ENCODE measurements around the gene PGBD1.

DNA sequence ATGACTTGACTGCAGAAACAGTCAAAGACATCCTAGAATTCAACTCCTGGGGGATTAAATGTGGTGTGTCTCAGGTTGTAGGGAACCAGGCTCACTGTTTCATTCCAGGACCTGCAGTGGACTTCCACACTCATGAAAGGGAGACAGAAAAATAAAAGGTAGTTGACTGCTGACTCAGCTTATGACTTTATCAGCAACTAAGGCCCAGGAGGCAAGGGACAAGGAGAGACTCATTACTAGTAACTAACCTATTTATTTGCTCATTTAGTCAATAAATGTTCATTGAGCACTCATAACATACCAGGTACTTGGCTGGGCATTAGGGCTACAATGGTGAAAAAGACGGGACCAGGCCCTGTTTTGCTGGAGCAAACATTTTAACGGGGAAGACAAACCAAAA, 51.7 kb downstream of the PGBD1 start:
- TF ChIP-seq, protein P1, sequence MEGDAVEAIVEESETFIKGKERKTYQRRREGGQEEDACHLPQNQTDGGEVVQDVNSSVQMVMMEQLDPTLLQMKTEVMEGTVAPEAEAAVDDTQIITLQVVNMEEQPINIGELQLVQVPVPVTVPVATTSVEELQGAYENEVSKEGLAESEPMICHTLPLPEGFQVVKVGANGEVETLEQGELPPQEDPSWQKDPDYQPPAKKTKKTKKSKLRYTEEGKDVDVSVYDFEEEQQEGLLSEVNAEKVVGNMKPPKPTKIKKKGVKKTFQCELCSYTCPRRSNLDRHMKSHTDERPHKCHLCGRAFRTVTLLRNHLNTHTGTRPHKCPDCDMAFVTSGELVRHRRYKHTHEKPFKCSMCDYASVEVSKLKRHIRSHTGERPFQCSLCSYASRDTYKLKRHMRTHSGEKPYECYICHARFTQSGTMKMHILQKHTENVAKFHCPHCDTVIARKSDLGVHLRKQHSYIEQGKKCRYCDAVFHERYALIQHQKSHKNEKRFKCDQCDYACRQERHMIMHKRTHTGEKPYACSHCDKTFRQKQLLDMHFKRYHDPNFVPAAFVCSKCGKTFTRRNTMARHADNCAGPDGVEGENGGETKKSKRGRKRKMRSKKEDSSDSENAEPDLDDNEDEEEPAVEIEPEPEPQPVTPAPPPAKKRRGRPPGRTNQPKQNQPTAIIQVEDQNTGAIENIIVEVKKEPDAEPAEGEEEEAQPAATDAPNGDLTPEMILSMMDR (IDR thresholded peaks at IDR 0.05; ENCODE audit: insufficient read depth, low read depth, low read length) = no peak
- TF ChIP-seq EZH2 (IDR thresholded peaks at IDR 0.05; ENCODE audit: insufficient read depth, low read length) = no peak
